ENCODE data around the gene CYB5A. TPM values are rescaled to one million over a fixed set of nuclear protein-coding genes. Genes with fewer than 3 reads are reported as not detected.
"Not testable (repeated sequence)": the region's sequence is repeated elsewhere in the genome, so short reads cannot be mapped to it uniquely, and the experiment has no call there.

CYB5A gene
- total and polyA plus RNA-seq, 2 of the 8 experiments (the other 6 are each of a cell fraction or from before 2014, with no cell fraction given) = 154 to 195 TPM

DNA sequence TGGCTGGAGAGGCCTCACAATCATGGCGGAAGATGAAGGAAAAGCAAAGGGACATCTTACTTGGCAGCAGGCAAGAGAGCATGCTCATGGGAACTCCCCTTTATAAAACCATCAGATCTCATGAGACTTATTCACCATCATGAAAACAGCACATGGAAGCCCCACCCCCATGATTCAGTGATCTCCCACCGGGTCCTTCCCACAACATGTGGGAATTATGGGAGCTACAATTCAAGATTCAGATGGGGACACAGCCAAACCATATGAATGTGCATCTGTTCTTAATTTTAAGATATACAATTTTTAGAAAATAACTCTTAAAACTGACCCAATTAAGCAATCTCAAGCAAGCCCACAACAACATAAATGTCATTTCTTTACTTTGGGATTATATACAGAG lies 36.4 kb upstream of the CYB5A start (continued):
- no peak for TF ChIP-seq RXRA (IDR thresholded peaks at IDR 0.05; ENCODE audit: insufficient read depth, low read depth, low read length)
- TF ChIP-seq BACH1 (IDR thresholded peaks at IDR 0.05; ENCODE audit: low read length) = no peak
- TF ChIP-seq, protein P1, sequence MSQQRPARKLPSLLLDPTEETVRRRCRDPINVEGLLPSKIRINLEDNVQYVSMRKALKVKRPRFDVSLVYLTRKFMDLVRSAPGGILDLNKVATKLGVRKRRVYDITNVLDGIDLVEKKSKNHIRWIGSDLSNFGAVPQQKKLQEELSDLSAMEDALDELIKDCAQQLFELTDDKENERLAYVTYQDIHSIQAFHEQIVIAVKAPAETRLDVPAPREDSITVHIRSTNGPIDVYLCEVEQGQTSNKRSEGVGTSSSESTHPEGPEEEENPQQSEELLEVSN (IDR thresholded peaks at IDR 0.05) = no peak
- TF ChIP-seq SP4 (IDR thresholded peaks at IDR 0.05; ENCODE audit: low read length) = no peak
- no peak for TF ChIP-seq CEBPB (IDR thresholded peaks at IDR 0.05; ENCODE audit: low read depth, low read length)

GRCh38 chr18:74326791-74327190 lies 35.0 kb upstream of the CYB5A start:
- WGBS, 2 experiments (ENCODE audit: extremely low coverage in 1 of 2, insufficient coverage in 1 of 2, insufficient read length in 1 of 2, insufficient replicate concordance in 2 of 2, low coverage in 1 of 2, low lambda C conversion rate in 2 of 2, missing lambda C conversion rate in 1 of 2) = 97% methylated on average over 3 of the region's 3 CpGs; no CpG with 5 or more reads in 1 of the 2 experiments
- CTCF ChIA-PET (ENCODE audit: partially characterized antibody) = interaction anchor here (1.1 kb wide), 1 partner anchor 15 kb away, joined by 7 read pairs; no protein-coding TSS in a partner anchor
- DNase-seq (ENCODE audit: low read depth in 1 of 2, low spot score in 2 of 2) = not testable (repeated sequence)

More at GRCh38 chr18:74326791-74327190, 35.0 kb upstream of the CYB5A start:
- POLR2A ChIA-PET (ENCODE audit: partially characterized antibody); H2BK12ac ChIP-seq (ENCODE audit: low read depth, low read length); H3K36me3 ChIP-seq (ENCODE audit: control insufficient read depth in 2 of 4, insufficient read depth in 4 of 4, low read length in 3 of 4); H3K14ac ChIP-seq (ENCODE audit: insufficient read length); H3K4ac ChIP-seq (replicated peaks; ENCODE audit: insufficient read length, low read depth, low read length); H4K91ac ChIP-seq (replicated peaks; ENCODE audit: insufficient read length, low read length); H2BK15ac ChIP-seq (ENCODE audit: low read length); H3K79me2 ChIP-seq (ENCODE audit: control insufficient read depth in 1 of 2, insufficient read depth in 2 of 2, low read length in 2 of 2); H3K9ac ChIP-seq (replicated peaks in 1 of 4; ENCODE audit: extremely low read depth in 1 of 4, low read depth in 3 of 4, low read length in 3 of 4); H2BK5ac ChIP-seq (ENCODE audit: low read depth, low read length); H4K20me1 ChIP-seq (replicated peaks in 1 of 2; ENCODE audit: control insufficient read depth in 1 of 2, insufficient read depth in 2 of 2, low read length in 2 of 2); H3K79me1 ChIP-seq (ENCODE audit: low read depth, low read length); H2BK120ac ChIP-seq (replicated peaks; ENCODE audit: low read depth, low read length); H2AFZ ChIP-seq (ENCODE audit: low read length); H3K27ac ChIP-seq (ENCODE audit: low read depth, low read length); H3K18ac ChIP-seq (ENCODE audit: extremely low read depth, low read length); H4K5ac ChIP-seq (ENCODE audit: insufficient read length, low read depth, low read length); H3K56ac ChIP-seq (replicated peaks; ENCODE audit: insufficient read length, low read depth, low read length); H3K9me3 ChIP-seq (ENCODE audit: insufficient read depth in 2 of 2, low read depth in 1 of 2, low read length in 1 of 2); H3K23ac ChIP-seq (ENCODE audit: insufficient read length); H4K8ac ChIP-seq (ENCODE audit: extremely low read depth, insufficient read depth, low read length); H3K4me1 ChIP-seq (replicated peaks in 1 of 4; ENCODE audit: control insufficient read depth in 3 of 4, insufficient read depth in 4 of 4, low read length in 3 of 4); H2AK5ac ChIP-seq (ENCODE audit: low read depth, low read length); H3K27me3 ChIP-seq (replicated peaks in 1 of 4; ENCODE audit: control insufficient read depth in 3 of 4, extremely low read depth in 1 of 4, insufficient read depth in 3 of 4, low read length in 3 of 4); H3K4me3 ChIP-seq (ENCODE audit: extremely low read depth in 1 of 4, insufficient read depth in 2 of 4, low read depth in 3 of 4, low read length in 4 of 4); H2BK20ac ChIP-seq (ENCODE audit: low read length); H3K4me2 ChIP-seq (ENCODE audit: insufficient read depth in 1 of 2, low read depth in 2 of 2, low read length in 2 of 2); FAIRE-seq; H3K23me2 ChIP-seq (ENCODE audit: low read depth, low read length): not testable (repeated sequence)

All from H1 (cell line).